ENCODE data around the gene SMIM33. TPM values are rescaled to one million over a fixed set of nuclear protein-coding genes. Genes with fewer than 3 reads are reported as not detected.
A peak's percentile ranks its signal among the peaks of the same experiment; 100 is the strongest.
"Not testable (repeated sequence)": the region's sequence is repeated elsewhere in the genome, so short reads cannot be mapped to it uniquely, and the experiment has no call there.

Gene SMIM33
- total RNA-seq, 1 donor from 2014 or later = not detected

- DNase-seq (ENCODE audit: extremely low read depth, low read depth, low spot score) = no peak
These were observed 10.8 kb downstream of the SMIM33 start for GRCh38 chr5:139481580-139482049.

- peak; percentile 80 for DNase-seq (ENCODE audit: extremely low read depth, low read depth, low spot score)
These were observed 11.5 kb downstream of the SMIM33 start, which contains the start of gene STING1 for GRCh38 chr5:139482050-139482889. Gene STING1 (minus strand): TSS chr5:139482758. CDS start chr5:139481704, 1,054 bp downstream.

GRCh38 chr5:139482890-139483208, 12.0 kb downstream of the SMIM33 start:
- not testable (repeated sequence) for DNase-seq (ENCODE audit: extremely low read depth, low read depth, low spot score)

GRCh38 chr5:139486201-139486600, 15.4 kb downstream of the SMIM33 start:
- DNase-seq (ENCODE audit: extremely low read depth, low read depth, low spot score) = no peak

GRCh38 chr5:139488260-139488659, 17.5 kb downstream of the SMIM33 start:
- DNase-seq (ENCODE audit: extremely low read depth, low read depth, low spot score) = no peak

GRCh38 chr5:139492700-139493192, 21.9 kb downstream of the SMIM33 start:
- DNase-seq (ENCODE audit: extremely low read depth, low read depth, low spot score) = no peak

GRCh38 chr5:139494256-139494655, 23.5 kb downstream of the SMIM33 start:
- DNase-seq (ENCODE audit: extremely low read depth, low read depth, low spot score) = no peak

GRCh38 chr5:139494832-139495231, 24.0 kb downstream of the SMIM33 start:
- no peak for DNase-seq (ENCODE audit: extremely low read depth, low read depth, low spot score)

GRCh38 chr5:139495638-139496435, 25.0 kb downstream of the SMIM33 start:
- DNase-seq (ENCODE audit: extremely low read depth, low read depth, low spot score) = no peak

- DNase-seq (ENCODE audit: extremely low read depth, low read depth, low spot score) = no peak
These were observed 30.6 kb downstream of the SMIM33 start for GRCh38 chr5:139501381-139501780.

GRCh38 chr5:139503036-139503817, 32.4 kb downstream of the SMIM33 start:
- not testable (repeated sequence) for DNase-seq (ENCODE audit: extremely low read depth, low read depth, low spot score)

GRCh38 chr5:139503879-139504278, 33.1 kb downstream of the SMIM33 start:
- DNase-seq (ENCODE audit: extremely low read depth, low read depth, low spot score) = not testable (repeated sequence)

- not testable (repeated sequence) for DNase-seq (ENCODE audit: extremely low read depth, low read depth, low spot score)
These were observed 33.9 kb downstream of the SMIM33 start for GRCh38 chr5:139504722-139505121.

GRCh38 chr5:139512786-139513390, 42.1 kb downstream of the SMIM33 start:
- no peak for DNase-seq (ENCODE audit: extremely low read depth, low read depth, low spot score)

GRCh38 chr5:139513434-139513833, 42.6 kb downstream of the SMIM33 start:
- DNase-seq (ENCODE audit: extremely low read depth, low read depth, low spot score) = not testable (repeated sequence)

GRCh38 chr5:139513852-139514485, 43.2 kb downstream of the SMIM33 start:
- no peak for DNase-seq (ENCODE audit: extremely low read depth, low read depth, low spot score)

GRCh38 chr5:139514486-139514856, 43.7 kb downstream of the SMIM33 start:
- no peak for DNase-seq (ENCODE audit: extremely low read depth, low read depth, low spot score)

- DNase-seq (ENCODE audit: extremely low read depth, low read depth, low spot score) = no peak
These were observed 47.1 kb downstream of the SMIM33 start for GRCh38 chr5:139517683-139518564.
